Measurements from ENCODE around the gene ANAPC15. TPM values are rescaled to one million over a fixed set of nuclear protein-coding genes. Genes with fewer than 3 reads are reported as not detected.

Gene ANAPC15
- total RNA-seq, 3 donors from 2014 or later (not counting 1 experiment from before 2014, with no cell fraction given) = 22.0 to 38.3 (median 29.7) TPM

DNA sequence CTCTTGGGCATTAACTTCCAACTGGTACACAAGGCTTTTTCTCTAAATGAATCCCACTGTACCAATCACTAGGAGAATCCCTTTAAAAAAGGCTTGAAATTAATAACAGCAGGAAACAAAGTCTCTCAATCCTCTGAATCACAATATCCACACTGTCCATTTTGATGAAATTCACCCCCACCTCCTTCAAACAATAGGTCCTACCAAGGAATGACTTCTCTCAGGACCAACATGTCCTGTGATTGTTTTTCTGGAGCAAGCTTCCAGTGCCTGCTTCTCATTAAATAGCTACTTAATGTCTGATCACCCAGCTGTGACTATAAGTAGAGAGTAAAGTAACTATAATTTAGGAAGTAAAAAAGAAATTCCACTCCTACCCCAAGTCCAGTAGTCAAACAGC lies 45.2 kb downstream of the ANAPC15 start:
- ATAC-seq = no peak
- intact Hi-C loops (cut with micrococcal nuclease) = no loop called here
- H3K9me3 Mint-ChIP-seq = no peaks in the 10 kb centered on the region
- no peaks in the 10 kb centered on the region for H3K27me3 Mint-ChIP-seq (ENCODE audit: low read depth in 2 of 2)
- Histone ChIP-seq H3K4me3 (ENCODE audit: low read length) (no peak overlapping the region), H3K4me1 (ENCODE audit: control insufficient read depth, insufficient read depth, low read length) (peaks cover 30% of the 10 kb centered on the region), H3K36me3 (ENCODE audit: control insufficient read depth, insufficient read depth, low read length) (peaks cover 2% of the 10 kb centered on the region), H3K27me3 (ENCODE audit: control insufficient read depth, insufficient read depth, low read length) (no peaks in the 10 kb centered on the region), H3K9me3 (ENCODE audit: control insufficient read depth, insufficient read depth, low read length) (no peaks in the 10 kb centered on the region), H3K27ac (ENCODE audit: low read length) (no peak overlapping the region)
- DNase-seq = no peak
- H3K36me3 Mint-ChIP-seq = no peaks in the 10 kb centered on the region
- TF ChIP-seq, protein P1, sequence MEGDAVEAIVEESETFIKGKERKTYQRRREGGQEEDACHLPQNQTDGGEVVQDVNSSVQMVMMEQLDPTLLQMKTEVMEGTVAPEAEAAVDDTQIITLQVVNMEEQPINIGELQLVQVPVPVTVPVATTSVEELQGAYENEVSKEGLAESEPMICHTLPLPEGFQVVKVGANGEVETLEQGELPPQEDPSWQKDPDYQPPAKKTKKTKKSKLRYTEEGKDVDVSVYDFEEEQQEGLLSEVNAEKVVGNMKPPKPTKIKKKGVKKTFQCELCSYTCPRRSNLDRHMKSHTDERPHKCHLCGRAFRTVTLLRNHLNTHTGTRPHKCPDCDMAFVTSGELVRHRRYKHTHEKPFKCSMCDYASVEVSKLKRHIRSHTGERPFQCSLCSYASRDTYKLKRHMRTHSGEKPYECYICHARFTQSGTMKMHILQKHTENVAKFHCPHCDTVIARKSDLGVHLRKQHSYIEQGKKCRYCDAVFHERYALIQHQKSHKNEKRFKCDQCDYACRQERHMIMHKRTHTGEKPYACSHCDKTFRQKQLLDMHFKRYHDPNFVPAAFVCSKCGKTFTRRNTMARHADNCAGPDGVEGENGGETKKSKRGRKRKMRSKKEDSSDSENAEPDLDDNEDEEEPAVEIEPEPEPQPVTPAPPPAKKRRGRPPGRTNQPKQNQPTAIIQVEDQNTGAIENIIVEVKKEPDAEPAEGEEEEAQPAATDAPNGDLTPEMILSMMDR (IDR thresholded peaks at IDR 0.05) = no peak
- peak overlapping the region; percentile 57 for H3K4me3 Mint-ChIP-seq
- H3K27ac Mint-ChIP-seq = peak overlapping the region; percentile 86 to 96
- peaks cover 61 to 65% of the 10 kb centered on the region in 2 donors for H3K4me1 Mint-ChIP-seq

DNA sequence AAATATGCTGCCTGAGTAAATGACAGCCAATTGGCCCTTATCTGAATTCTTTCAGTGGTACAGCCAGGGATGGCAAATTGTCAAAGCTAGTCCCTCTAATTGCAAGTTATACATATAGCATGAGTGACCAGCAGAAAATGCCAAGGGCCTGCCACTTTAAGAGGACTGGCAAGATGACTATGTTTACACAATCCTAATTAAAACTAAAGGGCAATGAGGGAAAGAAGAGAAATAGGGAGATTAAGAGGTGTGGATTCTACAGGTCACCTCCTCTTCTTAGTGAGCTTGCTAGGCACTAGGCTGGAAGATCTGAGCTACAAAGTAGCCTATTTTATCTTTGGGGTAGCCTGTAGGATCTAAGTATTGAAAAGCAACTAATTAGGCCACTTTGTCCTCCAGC lies 45.6 kb downstream of the ANAPC15 start:
- peak overlapping the region; percentile 57 for H3K4me3 Mint-ChIP-seq

DNA sequence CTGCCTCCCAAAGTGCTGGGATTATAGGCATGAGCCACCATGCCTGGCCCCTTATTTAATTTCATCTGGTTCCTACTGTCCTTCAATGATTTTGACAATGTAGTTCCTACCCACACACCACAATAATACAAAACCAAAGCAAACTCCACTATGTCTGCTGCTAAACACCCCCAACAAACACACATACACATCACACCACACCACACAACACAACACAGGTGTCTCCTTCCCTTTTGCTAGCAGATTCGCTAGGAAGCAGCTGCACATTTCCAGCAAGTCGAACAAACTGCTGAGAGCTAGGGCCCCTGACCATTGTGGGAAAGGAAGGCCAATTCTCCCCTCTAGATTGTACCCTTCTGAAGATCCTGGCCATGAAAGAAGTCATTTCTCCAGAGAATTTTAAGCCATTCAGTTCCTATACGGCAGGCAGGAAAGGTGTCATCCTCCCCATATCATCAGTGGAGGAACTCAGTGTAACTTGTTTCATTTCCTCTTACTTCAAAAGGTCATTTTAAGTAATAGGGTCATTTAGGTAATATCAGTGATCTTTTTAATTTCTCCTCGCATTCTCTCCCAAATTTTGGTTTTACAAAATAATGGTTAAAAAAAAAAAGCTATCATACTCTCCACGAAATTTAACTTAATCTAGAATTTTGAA lies 50.6 kb downstream of the ANAPC15 start:
- 74% methylated on average over 4 of the region's 5 CpGs for WGBS (ENCODE audit: insufficient coverage)
- Mint-ChIP-seq H3K27me3 (ENCODE audit: low read depth in 2 of 2) (no peaks in the 10 kb centered on the region), H3K9me3 (no peaks in the 10 kb centered on the region), H3K27ac (peak overlapping the region in 1 of 2 donors; percentile 4), H3K36me3 (no peaks in the 10 kb centered on the region), H3K4me1 (peaks cover 11 to 21% of the 10 kb centered on the region in 2 donors), H3K4me3 (no peak overlapping the region)
- no peak for DNase-seq
- Histone ChIP-seq H3K27ac (ENCODE audit: low read length) (no peak overlapping the region), H3K9me3 (ENCODE audit: control insufficient read depth, insufficient read depth, low read length) (no peaks in the 10 kb centered on the region), H3K36me3 (ENCODE audit: control insufficient read depth, insufficient read depth, low read length) (peaks cover 12% of the 10 kb centered on the region), H3K4me3 (ENCODE audit: low read length) (no peak overlapping the region), H3K4me1 (ENCODE audit: control insufficient read depth, insufficient read depth, low read length) (no peaks in the 10 kb centered on the region), H3K27me3 (ENCODE audit: control insufficient read depth, insufficient read depth, low read length) (no peaks in the 10 kb centered on the region)
- intact Hi-C loops (cut with micrococcal nuclease) = no loop called here
- no peak for ATAC-seq
- TF ChIP-seq, protein P1 (IDR thresholded peaks at IDR 0.05) = no peak

More for the DNA sequence above, 45.6 kb downstream of the ANAPC15 start:
- Histone ChIP-seq H3K27me3 (ENCODE audit: control insufficient read depth, insufficient read depth, low read length) (no peaks in the 10 kb centered on the region), H3K36me3 (ENCODE audit: control insufficient read depth, insufficient read depth, low read length) (peaks cover 4% of the 10 kb centered on the region), H3K4me1 (ENCODE audit: control insufficient read depth, insufficient read depth, low read length) (peaks cover 27% of the 10 kb centered on the region), H3K4me3 (ENCODE audit: low read length) (no peak overlapping the region), H3K27ac (ENCODE audit: low read length) (no peak overlapping the region), H3K9me3 (ENCODE audit: control insufficient read depth, insufficient read depth, low read length) (no peaks in the 10 kb centered on the region)
- H3K27ac Mint-ChIP-seq = peak overlapping the region; percentile 86 to 96
- H3K9me3 Mint-ChIP-seq = no peaks in the 10 kb centered on the region
- ATAC-seq = no peak
- H3K27me3 Mint-ChIP-seq (ENCODE audit: low read depth in 2 of 2) = no peaks in the 10 kb centered on the region
- TF ChIP-seq, protein P1 (IDR thresholded peaks at IDR 0.05) = no peak
- no peaks in the 10 kb centered on the region for H3K36me3 Mint-ChIP-seq
- intact Hi-C loops (cut with micrococcal nuclease) = no loop called here
- no peak for DNase-seq
- peaks cover 59 to 63% of the 10 kb centered on the region in 2 donors for H3K4me1 Mint-ChIP-seq

Other genes starting within 250 kb of the ANAPC15 start
- not detected for gene DEFB131B, start 234.2 kb downstream of the ANAPC15 start, total RNA-seq
- gene XNDC1N, start 184.1 kb downstream of the ANAPC15 start, total RNA-seq = 10 to 100 TPM in 2 of 3 donors, 1 to 10 TPM in 1; 9.6 to 16.1 (median 14.1) TPM
- 10 to 100 TPM; 22.7 to 28.2 (median 22.9) TPM for gene RNF121, start 183.6 kb downstream of the ANAPC15 start, total RNA-seq
- 10 to 100 TPM; 23.1 to 35.5 (median 27.2) TPM for gene IL18BP, start 113.8 kb downstream of the ANAPC15 start, total RNA-seq
- gene NUMA1, start 32.2 kb downstream of the ANAPC15 start, total RNA-seq = 100 to 1,000 TPM; 261 to 290 (median 262) TPM
- 1 to 10 TPM; 2.0 to 3.1 (median 2.5) TPM for gene LRRC51, start 31.8 kb downstream of the ANAPC15 start, total RNA-seq
- 10 to 100 TPM; 55.5 to 62.9 (median 56.2) TPM for gene LAMTOR1, start 9.4 kb downstream of the ANAPC15 start, total RNA-seq
- gene TOMT, start 6.8 kb downstream of the ANAPC15 start, total RNA-seq = not detected
- gene FOLR3, start 23.0 kb upstream of the ANAPC15 start, total RNA-seq = 1 to 10 TPM in 1 of 3 donors, not detected in 2; 1.1 TPM
- gene FOLR1, start 79.4 kb upstream of the ANAPC15 start, total RNA-seq = not detected
- not detected for gene FOLR2, start 104.1 kb upstream of the ANAPC15 start, total RNA-seq
- 100 to 1,000 TPM; 193 to 207 (median 195) TPM for gene INPPL1, start 112.1 kb upstream of the ANAPC15 start, total RNA-seq
- gene PHOX2A, start 131.5 kb upstream of the ANAPC15 start, total RNA-seq = not detected